Activated T-helper 1 cell treated with Interleukin-2 at 50 U/mL for 16 hours (primary cell): ENCODE measurements around the gene CYFIP2.

ENCODE experiments used
- DNase-seq: peaks from one replicate; pipeline ENCODE4 v3.0.0-alpha.2; 2020; ENCODE audit warnings: low read depth

The CYFIP2 gene

DNA sequence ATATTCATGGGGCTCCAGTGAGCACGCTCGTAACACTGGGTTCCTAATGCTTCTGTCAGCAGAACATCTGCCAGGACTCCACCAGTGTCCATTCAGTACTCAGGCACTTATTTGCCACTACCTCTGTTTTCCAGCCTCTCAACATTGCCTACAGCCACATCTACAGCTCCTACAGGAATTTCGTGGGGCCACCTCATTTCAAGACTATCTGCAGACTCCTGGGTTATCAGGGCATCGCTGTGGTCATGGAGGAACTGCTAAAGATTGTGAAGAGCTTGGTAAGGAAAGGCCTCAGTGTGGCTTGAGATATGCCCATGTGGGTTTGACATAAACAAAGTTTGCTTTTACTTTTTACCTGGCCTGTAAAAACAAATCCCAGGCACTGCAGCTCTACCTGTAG lies 92.9 kb downstream of the CYFIP2 start:
- no peak for DNase-seq

DNA sequence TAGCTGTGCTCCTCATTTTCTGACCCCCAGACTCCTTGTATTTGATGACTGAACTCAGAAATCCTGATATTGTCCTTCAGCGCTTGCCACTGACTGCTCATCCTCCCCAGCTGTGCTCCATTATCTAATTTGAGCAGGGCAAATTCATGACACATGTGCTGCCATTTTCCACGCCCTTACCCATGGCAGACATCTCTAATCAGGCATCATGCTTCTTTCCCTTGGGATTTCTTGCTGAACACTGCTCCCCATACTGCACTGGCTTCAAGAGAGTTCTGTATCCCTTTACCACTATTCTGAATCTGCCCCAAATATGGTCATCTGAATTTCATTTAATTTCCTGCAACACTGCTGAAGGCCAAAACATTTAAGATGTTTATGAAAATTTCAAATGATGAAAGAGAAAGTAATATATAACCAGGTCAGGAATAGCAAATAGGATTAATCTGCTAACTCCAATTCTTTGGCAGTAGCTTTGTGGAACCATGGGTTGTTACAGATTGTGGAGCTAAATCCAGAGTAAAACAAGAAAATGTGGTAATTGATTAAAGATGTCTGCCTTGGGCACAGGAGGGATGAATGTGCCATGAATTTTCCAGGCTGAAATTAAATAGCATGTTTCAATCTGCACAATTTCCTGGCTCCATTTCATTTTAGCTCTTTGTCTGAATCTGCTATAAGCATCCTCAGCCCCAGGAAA lies 93.6 kb downstream of the CYFIP2 start:
- DNase-seq, result no peak

DNA sequence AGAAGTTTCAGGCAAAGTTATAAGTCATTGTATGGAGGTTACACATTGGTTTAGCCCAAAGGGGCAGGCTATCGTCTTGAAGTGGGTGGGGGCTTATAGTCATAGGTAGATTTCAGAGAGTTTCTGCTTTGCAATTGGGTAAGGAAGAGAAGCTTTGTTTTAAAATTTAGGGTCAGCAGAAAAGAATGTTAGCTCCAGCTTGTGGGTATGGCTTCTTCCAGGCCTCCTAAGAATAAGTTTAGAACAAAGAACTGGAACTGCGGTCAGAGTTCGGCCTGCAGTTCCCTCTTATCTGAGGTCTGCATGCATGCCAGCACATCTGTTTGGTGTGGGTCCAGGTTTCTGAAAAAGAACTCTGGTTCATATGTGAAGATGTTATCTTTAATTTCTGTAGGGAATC lies 96.1 kb downstream of the CYFIP2 start:
- DNase-seq, result no peak

DNA sequence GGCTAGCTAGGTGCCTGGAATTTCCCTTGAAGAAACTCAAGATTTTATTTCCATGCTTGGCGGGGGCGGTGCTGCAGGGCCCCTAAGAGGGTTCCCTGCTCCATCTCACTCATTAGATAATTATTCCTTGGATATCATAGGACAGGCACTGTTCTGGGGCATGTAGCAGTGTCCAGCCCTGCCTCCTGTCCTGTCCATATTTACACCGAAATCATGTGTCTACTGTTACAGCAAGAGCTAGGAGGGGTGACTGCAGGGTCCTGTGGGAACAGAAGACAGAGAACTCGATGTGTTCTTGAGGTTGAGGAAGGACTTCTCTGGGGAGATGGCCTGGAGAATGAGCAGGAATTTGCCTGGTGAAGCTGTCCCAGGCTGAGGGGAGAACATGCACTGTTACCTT lies 96.6 kb downstream of the CYFIP2 start:
- no peak for DNase-seq

DNA sequence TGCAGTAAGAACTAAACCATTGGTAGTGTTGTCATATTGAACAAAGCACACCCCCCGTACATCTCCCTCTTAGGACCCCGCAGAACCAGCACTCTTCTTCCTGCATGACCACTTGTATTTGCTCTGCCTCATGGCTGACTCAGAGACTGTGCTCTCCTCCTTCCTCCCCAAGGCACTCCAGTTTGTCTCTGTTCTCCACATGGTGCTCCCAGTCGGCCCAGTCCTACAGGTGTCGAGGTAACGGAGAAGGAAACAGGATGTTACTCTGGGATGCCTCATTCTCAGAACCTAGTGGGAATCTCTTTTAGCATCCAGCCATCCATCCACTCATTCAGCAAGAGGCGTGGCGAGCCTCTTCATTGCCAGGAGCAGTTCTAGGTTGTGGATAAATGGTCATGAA lies 97.1 kb downstream of the CYFIP2 start:
- DNase-seq, result no peak

DNA sequence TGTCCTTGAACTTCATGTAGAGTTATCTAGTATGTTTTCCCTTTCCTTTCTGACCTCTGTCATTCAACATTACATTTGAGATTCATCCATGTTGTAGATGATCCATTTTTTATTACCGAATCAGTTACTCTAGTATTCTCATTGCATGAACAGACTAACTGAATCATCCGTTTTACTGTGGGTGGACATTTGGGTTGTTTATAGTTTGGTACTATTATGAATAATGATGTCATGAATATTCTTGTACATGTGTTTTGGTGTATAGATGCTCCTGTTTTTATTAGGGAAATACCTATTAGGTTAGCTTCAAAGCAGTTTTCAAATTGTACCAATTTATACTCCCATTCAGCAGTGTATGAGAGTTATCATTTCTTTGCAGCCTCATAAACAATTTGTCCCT lies 99.8 kb downstream of the CYFIP2 start:
- DNase-seq, result no peak

DNA sequence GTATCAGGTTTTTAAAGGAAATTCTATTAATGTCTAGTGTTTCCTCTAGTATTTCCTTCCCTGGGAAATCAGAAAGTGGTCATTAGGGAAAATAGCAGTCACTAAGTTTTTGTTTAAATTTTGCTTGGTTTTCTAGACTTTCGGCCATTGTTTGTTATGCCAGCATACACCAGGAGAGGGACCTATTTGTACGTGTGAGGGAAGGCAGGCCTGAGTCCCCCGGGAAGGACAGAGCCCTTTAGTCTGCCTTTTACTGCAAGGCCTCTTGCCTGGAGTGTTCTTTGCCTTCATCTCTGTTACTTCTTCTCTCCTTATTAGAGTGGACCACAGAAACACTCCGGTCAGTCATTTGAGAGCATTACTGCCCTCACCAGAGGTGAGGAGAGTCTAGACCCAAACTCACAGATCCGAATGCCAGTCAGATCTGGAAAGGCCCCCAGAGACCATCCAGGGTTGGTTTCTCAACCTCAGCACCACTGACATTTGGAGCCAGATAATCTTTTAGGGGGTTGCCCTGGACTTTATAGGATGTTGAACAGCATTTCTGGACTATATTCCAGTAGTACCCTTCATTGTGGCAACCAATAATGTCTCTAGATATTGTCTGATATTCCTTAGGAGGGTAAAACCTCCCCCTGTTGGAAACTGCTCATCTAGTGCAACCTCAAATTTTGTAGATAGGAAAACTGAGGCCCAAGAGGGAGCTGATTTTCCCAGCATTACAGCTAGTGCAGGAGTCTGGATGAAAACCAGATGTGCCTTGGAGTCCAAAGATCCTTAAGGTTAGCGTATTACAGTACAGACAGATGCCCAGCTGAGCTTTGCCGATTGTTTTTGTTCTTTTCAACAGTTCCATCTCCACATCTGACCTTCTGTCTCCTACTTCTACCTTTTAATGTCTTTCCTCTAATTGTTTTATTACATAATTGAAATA lies 101.1 kb downstream of the CYFIP2 start:
- DNase-seq, result no peak

DNA sequence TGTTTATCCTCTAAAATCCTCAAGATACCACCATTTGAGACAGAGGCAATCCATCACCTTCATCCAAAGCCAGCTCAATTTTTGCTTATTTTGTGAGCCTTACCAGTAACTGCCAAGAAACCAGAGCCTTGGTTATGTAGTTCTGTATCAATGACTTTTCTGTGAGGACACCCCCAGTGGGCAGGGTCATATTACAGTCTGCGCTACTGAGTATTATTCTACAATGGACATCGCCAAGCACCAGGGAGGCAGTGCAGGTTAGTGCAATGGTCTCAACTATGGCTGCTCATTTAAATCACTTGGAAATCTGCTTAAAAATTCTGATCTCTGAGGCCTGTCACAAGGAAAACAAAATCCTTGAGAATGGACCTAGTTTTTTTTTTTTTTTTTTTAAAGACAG lies 103.6 kb downstream of the CYFIP2 start:
- DNase-seq, result no peak

DNA sequence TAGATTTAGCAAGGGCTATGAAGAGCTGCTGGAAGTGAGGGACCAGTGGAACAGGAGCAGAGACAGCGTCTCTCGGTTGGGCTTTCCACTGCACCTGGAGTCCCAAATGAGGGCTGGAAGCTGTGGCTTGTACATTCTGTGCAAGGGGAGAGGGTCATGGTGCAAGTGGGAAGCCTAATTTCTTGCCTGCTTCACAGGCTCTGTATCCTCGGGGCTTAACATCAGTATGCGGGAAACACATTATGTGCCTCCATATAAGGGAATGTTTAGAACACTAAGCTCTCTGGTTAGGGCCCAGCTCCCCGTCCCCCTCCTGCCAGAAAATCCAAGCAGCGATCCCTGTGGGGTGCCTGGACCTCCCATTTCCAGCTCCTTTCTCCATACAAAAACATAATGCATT lies 105.0 kb downstream of the CYFIP2 start:
- no peak for DNase-seq

DNA sequence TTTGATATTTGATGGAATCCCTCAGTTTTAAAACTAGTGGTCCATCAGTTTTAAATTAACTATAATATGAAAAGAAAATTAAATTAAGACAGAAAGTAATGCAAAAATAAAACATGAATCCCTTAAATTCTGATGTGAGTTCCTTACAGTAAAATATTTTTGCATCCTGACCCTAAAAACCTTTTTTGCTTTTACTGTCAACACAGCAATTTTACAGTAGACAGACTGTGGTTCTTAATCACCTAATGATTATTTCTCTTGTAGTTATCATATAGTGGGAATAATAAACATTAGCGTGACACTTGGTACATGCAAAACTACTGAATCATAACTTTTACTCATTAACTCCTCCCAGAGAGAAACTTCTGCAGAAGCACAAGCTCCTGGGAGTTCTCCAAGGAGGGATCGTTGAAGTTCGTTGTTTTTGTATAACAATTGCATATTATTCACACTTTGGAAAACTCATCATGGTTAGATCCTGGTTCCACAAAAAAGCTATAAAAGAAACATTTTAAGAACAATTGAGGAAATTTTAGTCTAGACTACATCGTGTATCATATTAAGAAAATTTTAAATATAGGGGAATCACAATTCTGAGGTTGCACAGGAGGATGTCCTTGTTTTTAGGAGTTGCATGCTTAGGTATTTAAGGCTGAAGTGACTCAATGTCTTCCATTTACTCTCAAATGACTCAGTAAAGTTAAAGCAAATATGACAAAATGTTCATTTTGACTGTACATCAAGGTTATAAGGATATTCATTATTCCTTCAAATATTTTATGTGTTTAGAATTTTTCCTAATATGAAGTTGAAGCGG lies 105.9 kb downstream of the CYFIP2 start:
- no peak for DNase-seq

DNA sequence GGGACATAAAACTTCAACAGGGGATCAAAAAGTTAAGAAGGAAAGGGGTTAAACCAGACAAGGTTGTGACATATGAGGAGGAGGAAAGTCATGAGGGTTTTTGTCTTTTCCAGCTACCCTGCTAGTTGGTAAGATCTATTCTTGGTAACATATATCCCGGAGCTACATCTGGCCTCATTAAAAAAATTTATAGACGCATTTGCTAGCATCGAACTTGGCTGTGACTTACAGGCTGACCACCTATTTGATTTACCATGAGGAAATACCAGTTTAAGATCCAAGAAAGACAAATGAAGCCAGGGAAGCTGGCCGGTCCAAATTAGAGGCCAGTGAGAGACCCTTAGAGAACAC lies 106.5 kb downstream of the CYFIP2 start:
- no peak for DNase-seq

DNA sequence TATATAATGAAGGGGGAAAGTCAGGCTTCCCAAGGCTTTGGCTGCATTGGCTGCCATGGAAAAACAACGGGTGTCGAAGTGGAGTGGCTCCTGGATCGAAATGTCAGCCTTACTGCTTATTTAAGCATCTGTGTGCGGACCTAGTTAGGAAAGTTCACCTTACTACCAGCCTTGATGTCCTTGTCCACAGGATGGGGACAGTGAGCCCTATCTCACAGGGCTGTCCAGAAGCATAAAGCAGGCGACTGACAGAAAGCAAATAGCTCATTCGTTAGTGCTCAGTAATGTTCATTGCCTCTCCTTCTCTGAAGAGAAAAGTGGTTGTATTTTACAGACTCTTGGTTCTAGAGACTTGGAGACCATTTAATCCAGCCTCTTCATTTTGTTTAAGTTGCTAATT lies 112.6 kb downstream of the CYFIP2 start:
- no peak for DNase-seq

DNA sequence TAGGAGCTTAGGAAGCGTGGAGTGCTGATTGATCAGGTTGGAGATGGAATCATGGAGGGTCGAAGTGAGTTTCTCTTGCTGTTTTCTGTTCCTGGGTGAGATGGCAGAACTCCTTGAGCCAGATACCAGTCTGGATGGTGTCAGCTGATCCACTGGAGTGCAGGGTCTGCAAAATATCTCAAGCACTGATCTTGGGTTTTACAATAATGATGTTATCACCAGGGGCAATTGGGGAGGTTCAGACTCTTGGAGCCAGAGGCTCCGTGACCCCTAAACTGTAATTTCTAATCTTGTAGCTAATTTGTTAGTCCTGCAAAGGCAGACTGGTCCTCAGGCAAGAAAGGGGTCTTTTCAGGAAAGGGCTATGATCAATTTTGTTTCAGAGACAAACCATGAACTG lies 114.1 kb downstream of the CYFIP2 start:
- DNase-seq, result no peak

DNA sequence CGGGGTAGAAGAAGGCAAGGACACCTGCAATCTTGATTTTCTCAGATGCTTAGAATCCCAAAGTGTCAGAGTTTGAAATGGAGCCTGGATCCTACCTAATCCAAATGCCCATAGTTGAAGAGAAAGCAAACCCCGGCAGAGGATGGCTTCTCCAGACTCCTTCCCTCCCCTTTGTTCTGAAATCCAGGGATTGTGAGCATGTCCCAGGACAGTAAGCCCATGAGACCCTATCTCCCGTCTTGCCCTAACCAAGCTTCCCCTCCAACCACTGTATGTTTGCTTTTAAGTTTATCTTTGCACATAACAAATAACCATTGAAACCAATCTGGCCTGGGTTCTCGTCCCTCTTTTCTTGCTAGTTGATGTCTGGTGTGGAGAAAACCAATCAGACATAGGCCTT lies 115.8 kb downstream of the CYFIP2 start:
- no peak for DNase-seq

DNA sequence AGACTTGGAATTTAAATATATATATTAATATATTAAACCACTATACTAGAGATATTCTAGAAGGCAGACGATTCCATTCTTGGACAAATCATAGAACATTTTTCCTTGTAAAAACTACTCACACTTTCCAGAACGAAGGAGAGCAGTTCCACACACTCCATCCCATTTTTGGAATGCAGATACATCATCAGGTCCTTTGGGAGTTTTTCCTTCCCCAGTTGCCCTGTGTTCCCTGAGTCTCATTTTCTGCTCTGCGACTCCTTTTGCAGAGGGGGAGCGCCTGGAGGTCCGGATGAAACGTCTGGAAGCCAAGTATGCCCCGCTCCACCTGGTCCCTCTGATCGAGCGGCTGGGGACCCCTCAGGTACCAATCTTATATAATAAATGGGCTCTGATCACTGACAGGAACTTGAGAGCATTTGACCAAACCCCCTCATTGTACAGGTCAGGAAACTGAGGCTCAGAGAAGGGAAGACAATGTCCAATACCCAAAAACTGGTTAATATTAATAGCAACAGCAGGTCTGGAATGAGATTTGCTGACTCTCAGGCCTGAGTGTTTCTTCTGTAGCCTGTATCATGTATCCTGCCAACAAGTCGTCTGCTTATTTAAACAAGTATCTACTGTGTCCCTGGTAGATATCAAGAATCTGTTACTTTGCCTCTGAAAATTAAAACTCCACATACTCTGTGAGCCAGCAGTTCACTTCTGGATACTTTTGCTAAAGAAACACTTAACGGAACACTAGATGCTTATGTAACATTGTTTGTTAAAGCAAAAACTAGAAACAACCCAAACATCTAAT lies 117.3 kb downstream of the CYFIP2 start:
- no peak for DNase-seq

DNA sequence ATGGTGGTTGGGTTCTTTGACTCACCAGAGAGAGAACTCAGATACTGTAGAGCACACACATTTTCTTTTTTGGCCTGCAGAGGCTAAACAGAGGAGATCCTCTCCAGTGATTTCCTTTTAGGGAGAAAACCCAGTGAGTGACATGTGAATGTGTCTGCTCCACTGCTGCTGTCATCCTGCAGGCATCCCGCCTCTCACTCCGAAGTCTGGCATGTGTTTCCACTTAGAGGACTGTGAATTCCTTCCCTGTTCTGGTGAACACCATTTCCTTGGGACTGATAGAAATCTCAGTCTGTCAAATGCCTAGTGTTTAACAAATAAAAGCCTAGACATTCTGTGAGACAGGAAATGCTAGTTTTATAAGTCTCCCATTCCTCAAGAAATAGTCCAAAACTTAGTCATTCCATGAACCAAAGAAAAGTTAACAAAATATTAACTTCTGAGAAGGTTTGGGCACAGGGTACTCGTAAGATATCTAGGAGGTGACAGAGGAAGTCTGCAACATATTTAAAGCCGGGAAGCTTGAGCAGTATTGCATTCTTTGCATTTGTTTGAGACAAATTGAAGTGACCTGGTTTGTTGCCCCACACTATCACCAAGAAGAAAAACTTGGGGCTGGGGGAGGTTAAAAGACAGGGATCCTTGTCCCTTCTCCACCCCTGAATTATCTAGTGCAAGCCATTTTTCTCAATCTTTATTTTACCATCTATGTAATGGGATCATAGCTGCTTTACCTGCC lies 119.2 kb downstream of the CYFIP2 start:
- no peak for DNase-seq

DNA sequence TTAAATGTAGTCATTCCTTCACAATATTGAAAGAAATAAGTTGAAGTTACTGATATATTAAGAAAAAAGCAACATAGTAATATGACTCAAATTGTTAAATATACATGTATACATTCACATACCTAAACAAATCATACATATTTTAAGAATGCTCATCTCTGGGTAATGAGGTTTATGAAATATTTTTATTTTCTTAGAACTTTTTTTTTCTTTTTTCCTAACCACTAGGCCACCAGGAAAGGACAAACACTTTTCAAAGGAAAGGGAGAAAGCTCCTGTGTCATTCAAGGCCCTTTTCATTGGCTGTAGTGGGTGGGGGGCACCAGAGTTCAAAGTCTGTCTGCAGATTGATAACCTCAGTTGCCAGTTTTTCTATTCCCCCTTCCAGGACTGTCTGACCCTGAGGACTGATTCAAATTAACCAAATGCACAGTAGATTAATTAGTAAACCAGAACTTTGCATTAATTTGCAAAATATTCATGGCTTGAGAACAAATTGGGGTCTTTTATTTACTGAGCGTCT lies 121.2 kb downstream of the CYFIP2 start:
- DNase-seq, result no peak

DNA sequence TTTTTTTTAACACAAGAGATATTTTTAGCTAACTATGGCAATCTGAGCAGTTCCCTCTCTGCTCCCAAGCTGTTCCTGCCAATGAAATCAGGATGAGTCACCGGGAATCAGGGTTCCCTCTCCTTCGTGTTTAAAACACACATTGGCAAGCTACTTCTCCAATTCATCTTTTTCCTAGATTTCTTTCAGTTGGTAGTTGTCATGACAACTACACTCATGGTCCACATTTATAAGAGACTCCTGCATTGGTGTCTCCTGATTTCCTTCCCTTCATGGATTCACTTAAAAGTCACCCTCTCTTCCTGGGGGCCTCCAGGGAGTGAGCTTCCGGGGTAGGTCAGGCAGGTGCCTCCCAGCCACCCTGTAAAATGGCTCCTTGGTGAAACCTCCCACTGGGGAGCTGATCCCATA lies 121.8 kb downstream of the CYFIP2 start:
- no peak for DNase-seq

DNA sequence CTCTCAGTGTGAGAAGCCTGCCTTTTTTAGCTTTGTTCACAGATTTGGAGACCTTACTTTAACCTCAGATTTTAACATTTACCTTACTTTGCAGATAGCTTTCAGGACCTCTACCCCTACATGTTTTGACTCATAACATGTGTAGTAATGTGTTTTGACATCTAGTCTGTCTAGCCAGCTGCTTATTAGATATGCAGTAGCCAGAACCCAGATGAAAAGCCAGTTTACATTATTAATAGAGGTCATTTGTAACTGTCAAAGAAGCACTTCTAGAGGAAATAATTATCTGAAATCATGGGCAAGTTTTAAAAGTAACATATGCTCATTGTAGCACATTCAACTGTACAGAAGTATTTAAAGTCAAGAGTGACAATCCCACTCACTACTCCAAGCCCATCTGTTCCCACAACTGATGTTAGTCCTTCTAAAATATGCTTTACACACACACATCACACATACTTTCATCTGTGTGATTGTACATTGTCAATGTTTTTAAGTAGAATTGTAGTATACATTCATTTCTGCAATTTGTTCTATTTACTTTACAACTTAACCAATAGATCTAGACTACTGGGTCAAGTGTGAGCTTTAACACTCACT lies 122.3 kb downstream of the CYFIP2 start:
- no peak for DNase-seq

DNA sequence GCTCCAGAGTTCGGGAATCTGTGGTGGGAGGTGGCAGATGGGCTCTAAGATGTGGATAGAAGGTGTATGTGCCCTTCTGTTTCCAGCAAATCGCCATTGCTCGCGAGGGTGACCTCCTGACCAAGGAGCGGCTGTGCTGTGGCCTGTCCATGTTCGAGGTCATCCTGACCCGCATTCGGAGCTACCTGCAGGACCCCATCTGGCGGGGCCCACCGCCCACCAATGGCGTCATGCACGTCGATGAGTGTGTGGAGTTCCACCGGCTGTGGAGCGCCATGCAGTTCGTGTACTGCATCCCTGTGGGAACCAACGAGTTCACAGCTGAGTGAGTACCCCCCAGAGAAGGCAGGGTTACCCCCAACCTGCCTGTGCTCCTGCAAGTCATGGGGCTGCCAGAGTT lies 123.2 kb downstream of the CYFIP2 start:
- no peak for DNase-seq

DNA sequence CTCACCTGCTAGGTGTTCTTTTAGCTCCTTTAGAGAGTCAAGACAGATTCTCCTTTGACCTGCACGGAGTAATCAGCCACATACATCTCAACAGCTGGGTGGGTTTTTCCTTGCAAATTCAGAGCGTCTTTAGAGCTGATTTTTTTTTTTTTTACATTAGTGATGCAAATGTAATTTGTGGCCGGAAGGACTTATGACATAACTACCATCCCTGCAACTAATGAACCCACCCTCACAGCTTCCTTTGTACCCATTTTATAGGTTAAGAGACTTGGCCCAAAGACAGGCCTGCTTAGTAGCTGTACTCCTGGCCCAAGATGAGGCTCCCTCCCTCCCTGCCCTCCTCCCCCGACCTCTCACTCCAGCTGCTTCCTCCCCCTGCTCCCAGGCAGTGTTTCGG lies 124.2 kb downstream of the CYFIP2 start:
- DNase-seq, result no peak
